Left hindlimb (tissue), 1 donor: Measurements from ENCODE around the gene MAP4K4.

Source experiments
- DNase-seq: peaks from one replicate; pipeline ENCODE4 v3.0.0-alpha.2; 2018

MAP4K4 gene

DNA sequence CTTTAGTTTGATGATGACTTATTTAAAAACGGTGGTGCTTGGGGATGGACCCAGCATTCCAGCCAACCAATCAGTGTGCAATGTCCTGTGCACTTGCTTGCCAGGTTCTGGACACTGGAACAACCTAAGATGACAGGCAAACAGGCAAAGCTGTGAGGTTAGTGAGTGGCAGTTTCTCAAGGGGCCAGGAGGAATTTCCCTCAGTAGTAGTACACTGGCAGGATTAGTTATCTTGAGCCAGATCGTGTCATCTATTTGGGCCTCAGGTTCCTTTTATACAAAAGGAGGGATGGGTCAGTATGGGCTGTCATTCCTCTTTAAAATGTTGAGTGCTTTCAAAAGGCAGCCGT, 26.6 kb downstream of the MAP4K4 start:
- no peak for DNase-seq

GRCh38 chr2:101725038-101725437, 27.5 kb downstream of the MAP4K4 start:
- no peak for DNase-seq

GRCh38 chr2:101725515-101726192, 28.1 kb downstream of the MAP4K4 start:
- DNase-seq: no peak

- DNase-seq: no peak
These were observed 31.4 kb downstream of the MAP4K4 start for GRCh38 chr2:101728865-101729264.

DNA sequence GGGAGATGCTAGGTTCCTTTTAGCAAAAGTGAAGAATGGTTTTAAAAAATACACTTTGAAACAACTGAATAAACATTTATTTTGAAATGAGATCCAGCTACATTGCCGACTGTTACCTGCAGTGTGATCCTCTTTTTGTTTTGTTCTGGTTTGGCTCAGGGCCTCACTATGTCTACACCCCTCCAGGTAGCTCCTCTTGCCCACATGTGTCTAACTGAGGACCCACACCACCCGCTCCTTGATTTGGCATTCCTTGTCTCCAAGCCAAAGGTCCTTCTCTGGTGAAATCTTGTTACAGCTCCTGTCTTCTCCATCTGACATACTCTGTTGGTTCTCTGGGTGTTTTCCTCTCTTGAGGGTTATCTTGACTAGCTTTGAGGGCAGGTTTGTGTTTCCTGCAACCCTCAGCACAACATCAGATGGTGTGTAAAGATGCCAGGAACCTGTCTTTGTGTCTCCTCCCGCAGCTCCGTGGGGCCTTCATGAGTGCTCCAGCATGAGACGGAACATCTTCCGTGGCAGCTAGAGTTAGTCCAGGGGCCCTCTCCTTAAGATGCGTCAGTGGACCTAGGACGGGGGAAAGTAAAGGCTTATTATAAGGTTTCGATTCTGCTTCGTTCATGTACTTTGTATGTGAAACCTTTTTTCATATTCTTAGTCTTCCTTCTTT, 32.1 kb downstream of the MAP4K4 start:
- no peak for DNase-seq

- DNase-seq: no peak
These were observed 33.9 kb downstream of the MAP4K4 start for GRCh38 chr2:101731221-101732054.

DNA sequence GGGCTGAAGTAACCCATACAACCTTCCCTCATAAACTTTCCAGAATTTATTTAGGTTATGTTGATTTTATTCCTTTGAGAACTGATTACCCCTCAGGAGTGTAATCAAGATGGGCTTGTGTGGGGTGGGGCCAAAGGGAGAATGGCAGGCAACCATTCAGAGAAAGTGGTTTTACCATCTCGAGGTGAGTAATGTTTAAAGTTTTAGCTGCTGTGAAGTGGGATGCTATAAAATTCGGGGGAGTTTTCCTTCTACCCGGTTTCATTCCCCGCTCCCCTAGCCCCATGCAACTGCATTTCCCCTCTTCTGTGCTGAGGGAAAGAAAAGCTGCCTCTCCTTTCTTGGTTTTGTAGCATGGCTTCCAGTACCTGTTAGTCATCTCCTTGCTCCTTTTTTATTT, 34.7 kb downstream of the MAP4K4 start:
- no peak for DNase-seq

GRCh38 chr2:101732773-101733256, 35.3 kb downstream of the MAP4K4 start:
- no peak for DNase-seq

GRCh38 chr2:101733257-101733993, 35.9 kb downstream of the MAP4K4 start:
- no peak for DNase-seq

GRCh38 chr2:101734505-101735165, 37.1 kb downstream of the MAP4K4 start:
- no peak for DNase-seq

DNA sequence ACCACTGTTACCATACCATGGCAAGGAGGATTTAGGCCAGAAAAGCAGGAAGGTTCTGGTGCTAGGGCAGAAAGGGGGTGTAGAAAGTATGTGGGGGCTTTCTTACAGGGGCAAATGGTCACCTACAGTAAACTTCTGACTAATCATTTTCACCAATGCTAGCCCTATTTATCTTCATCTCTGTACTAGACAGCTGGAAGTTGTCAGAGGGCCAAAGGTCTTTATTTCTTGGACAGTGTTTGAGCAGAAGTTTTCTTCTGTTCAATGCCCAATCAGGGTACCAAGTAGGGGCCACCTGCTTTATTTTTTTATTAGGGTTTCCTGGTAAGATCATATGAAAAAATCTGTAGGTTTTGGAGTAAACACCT, 37.6 kb downstream of the MAP4K4 start:
- DNase-seq: no peak

- DNase-seq: no peak
These were observed 38.7 kb downstream of the MAP4K4 start for GRCh38 chr2:101736233-101736632.

DNA sequence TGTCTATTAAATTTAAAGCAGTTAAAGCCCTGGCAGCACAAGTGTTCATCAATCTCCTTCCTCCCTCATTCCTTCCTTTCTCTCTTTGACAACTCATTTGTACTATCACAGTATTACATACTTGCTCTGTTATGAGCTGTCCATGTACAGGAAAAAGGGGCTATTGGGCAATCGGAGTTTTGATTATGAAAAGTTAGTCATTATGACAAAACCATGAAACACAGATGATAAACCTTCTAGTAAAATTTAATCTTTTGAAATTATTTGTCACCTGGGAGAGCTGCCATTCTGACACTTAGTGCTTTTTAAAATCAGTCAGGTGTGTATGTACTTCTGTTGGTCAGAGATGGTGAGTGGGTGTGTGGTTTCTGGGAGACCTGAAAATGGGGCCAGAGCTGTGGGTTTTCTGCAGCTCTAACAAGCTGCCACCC, 39.4 kb downstream of the MAP4K4 start:
- no peak for DNase-seq

DNA sequence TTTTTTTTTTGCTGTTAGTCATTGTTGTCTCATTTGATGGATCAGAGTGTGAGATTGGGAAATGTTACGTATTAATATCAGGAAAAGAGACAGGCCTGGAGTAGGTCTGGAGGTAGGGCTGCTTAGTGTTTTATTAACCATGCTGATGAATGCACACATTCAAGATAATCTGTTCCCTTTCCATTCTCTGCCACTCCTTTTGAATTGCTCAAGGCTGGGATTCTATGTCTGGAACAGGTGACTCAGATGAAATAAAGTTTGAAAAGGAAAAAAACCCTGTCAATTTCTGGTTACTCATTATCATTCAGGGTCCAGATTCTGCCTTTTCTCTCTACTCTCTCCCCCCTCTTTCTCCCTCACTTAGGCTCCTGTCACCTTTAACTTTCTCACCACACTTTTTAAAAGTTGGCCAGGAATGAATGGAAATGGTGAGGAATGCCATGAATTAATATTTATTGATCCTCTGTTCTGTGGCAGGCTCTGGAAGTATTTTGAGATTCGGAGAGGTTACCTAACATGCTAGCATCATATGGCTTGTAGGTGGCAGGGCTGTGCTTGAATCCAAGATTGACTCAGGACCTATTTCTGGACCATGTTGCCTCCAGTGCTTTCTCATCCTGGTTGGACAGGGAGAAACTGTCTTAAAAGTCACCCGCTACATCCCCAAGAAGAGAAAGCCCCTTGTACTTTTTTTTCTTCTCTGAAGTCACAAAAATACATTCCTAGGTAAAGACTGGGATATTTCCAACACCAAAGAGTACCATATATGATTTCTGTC, 40.2 kb downstream of the MAP4K4 start:
- DNase-seq: no peak

GRCh38 chr2:101738649-101739048, 41.1 kb downstream of the MAP4K4 start:
- DNase-seq: no peak

DNA sequence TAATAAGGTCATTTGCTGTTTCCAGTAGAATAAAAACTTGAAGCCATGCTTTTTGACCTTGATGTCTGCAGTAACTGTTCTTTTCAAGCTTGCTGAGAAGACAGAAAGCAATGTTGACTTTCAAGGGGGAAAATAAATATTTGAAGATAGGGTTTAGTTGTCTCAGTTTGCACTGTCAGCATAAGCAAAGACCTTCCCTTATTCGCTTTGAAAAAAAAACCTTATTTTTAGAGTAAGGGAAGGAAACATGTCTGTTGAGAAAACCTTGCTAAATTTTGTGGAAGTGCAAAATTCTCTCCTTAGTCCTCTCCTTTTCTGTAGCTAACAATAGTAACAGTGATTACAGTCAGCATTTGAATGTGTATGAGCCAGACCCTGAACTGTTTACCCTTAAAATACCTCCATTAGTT, 43.1 kb downstream of the MAP4K4 start:
- DNase-seq: no peak

GRCh38 chr2:101741775-101742520, 44.4 kb downstream of the MAP4K4 start:
- DNase-seq: no peak

DNA sequence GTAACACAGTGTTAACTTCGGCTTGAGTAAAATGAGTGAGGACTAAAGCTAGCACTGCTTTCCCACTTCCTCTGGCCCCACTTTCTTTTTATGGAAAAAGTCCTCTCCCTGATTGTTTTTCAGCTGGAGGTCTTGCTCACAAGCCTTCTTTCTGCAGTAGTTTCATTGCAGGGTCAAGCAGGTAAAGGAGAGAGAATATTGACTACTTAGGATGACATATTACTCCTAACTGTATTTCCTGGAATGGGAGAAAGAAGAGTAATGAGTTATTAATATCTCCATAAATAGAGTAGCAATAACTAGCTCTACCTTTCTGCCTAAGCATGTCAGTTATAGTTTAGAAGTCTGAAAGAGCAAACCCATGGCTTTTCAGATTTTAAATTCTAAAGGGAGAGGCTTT, 45.0 kb downstream of the MAP4K4 start:
- no peak for DNase-seq

GRCh38 chr2:101743288-101743687, 45.8 kb downstream of the MAP4K4 start:
- no peak for DNase-seq

DNA sequence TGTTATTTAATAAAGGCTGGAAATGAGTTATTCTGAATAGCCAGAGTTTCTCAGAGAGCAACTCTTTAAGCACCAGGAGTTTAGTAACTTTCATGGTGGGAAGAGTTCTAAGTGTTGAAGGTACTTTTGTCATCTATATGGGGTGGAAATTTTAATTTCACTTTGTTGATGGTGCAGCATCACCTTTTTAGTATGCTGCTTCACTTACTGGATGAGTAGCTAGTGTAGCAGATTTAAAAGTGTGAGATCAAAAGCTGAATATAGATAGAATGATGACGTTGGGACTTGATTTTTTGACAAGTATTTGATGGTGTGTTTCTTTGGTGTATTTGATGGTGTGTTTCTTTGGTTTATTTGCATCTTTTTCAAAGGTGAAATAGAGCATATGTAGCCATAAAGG, 47.3 kb downstream of the MAP4K4 start:
- DNase-seq: no peak
